Activated B cell treated with CpG ODN at 0.5 μM for 24 hours (primary cell): ENCODE results near the gene CCDC43. TPM values are rescaled to one million over a fixed set of nuclear protein-coding genes. Genes with fewer than 3 reads are reported as not detected.
"Not testable (repeated sequence)": the region's sequence is repeated elsewhere in the genome, so short reads cannot be mapped to it uniquely, and the experiment has no call there.

Experiments
- ATAC-seq: fragments of 200-7000 bp; cut with Tn5 transposase; one replicate; pipeline ENCODE4 v1.10.0; 2021; ENCODE audit warnings: low read depth, mild to moderate bottlenecking, moderate library complexity
- CTCF ChIA-PET: fragments of 350-600 bp; sonication (Branson Sonifier 250); formaldehyde crosslinking; loops from one replicate; lab custom pipeline; 2021; ENCODE audit warnings: antibody characterized with exemption; lab: Charles Lee
- POLR2A ChIA-PET: fragments of 350-600 bp; sonication (Branson Sonifier 250); formaldehyde crosslinking; loops from one replicate; lab custom pipeline; 2021; ENCODE audit warnings: antibody characterized with exemption; lab: Charles Lee
- DNase-seq: peaks from one replicate; pipeline ENCODE4 v3.0.0; 2022
- H3K27ac Mint-ChIP-seq: one replicate; pipeline ENCODE4 v1.8.0; 2020; ENCODE audit warnings: mixed read lengths
- H3K27me3 Mint-ChIP-seq: one replicate; pipeline ENCODE4 v1.8.0; 2021; ENCODE audit warnings: mixed read lengths
- H3K36me3 Mint-ChIP-seq: one replicate; pipeline ENCODE4 v1.8.0; 2021; ENCODE audit warnings: low read depth, mixed read lengths
- H3K4me1 Mint-ChIP-seq: one replicate; pipeline ENCODE4 v1.8.0; 2021; ENCODE audit warnings: mixed read lengths
- H3K4me3 Mint-ChIP-seq: one replicate; pipeline ENCODE4 v1.8.0; 2020; ENCODE audit warnings: mild to moderate bottlenecking, mixed read lengths
- H3K9me3 Mint-ChIP-seq: one replicate; pipeline ENCODE4 v1.8.0; 2020; ENCODE audit warnings: mixed read lengths
- intact Hi-C: fragments of 100-400 bp; cut with micrococcal nuclease; formaldehyde crosslinking; loops from one replicate; pipeline ENCODE4 v1.15.1; 2024
- total RNA-seq: library from RNA; stranded (reverse); gene quantifications from 2 replicates; pipeline ENCODE4 v1.2.3, GENCODE V29; 2022
- TF ChIP-seq, protein P1 (sequence below): fragments of 200-600 bp; IDR thresholded peaks from one replicate; pipeline ENCODE4 v1.8.0; 2022; ENCODE audit warnings: antibody characterized with exemption, mild to moderate bottlenecking

Gene CCDC43
- total RNA-seq, 1 donor from 2014 or later = 22.4 TPM

DNA sequence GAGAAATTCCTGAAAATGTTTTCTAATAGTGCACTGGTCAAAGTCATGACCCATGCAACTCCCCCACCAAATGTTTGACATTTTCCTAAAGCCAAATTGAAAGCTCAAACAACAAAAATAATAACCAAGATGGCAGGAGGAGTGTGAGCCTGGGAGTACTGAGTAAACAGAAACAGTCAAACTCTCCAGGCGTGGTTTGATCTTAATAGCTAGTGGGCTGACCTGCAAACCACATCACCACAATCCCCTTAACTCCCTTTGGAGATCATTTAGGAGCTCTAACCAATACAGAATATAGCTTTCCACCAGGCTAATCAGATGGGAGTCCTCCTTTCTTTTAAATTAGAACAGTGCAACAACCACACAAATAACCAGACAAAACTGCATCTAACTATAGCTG, 52.5 kb downstream of the CCDC43 start:
- POLR2A ChIA-PET = no interaction called here

DNA sequence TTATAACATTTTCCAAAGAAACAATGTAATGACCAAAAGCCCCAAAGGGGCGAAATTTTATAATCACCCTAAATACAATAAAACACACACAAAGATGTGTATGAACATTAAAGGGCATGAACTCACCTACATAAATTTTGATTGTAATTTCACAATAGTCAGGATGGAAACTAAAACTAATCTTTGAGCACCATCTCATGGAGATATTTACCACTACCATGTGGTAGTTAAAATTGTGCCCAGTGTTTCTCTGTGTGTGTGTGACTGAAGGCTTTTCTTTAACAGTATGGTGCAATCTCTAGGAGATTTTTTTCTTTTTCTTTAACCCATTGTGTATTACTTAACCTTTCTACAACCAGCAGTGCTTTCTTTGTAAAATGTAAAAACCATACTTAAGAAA, 53.0 kb downstream of the CCDC43 start:
- Mint-ChIP-seq H3K27me3 (peaks cover 3% of the 10 kb centered on the region), H3K4me1 (no peaks in the 10 kb centered on the region), H3K9me3 (no peaks in the 10 kb centered on the region), H3K36me3 (no peaks in the 10 kb centered on the region), H3K27ac (no peak overlapping the region), H3K4me3 (no peak overlapping the region)
- CTCF ChIA-PET = interaction anchor here (0.6 to 1.9 kb wide), 3 partner anchors 17 to 103 kb away, joined by 5 to 19 read pairs (median 12); no protein-coding TSS in a partner anchor
- POLR2A ChIA-PET = no interaction called here
- intact Hi-C loops = loop anchor here (1.0 kb wide), 1 partner anchor 103 kb away; no protein-coding TSS in a partner anchor
- TF ChIP-seq, protein P1, sequence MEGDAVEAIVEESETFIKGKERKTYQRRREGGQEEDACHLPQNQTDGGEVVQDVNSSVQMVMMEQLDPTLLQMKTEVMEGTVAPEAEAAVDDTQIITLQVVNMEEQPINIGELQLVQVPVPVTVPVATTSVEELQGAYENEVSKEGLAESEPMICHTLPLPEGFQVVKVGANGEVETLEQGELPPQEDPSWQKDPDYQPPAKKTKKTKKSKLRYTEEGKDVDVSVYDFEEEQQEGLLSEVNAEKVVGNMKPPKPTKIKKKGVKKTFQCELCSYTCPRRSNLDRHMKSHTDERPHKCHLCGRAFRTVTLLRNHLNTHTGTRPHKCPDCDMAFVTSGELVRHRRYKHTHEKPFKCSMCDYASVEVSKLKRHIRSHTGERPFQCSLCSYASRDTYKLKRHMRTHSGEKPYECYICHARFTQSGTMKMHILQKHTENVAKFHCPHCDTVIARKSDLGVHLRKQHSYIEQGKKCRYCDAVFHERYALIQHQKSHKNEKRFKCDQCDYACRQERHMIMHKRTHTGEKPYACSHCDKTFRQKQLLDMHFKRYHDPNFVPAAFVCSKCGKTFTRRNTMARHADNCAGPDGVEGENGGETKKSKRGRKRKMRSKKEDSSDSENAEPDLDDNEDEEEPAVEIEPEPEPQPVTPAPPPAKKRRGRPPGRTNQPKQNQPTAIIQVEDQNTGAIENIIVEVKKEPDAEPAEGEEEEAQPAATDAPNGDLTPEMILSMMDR = no peak
- ATAC-seq (no peak), DNase-seq (no peak)

More for the DNA sequence above, 52.5 kb downstream of the CCDC43 start:
- no peaks in the 10 kb centered on the region for H3K36me3 Mint-ChIP-seq
- no peak overlapping the region for H3K27ac Mint-ChIP-seq
- intact Hi-C loops = no loop called here
- no peaks in the 10 kb centered on the region for H3K4me1 Mint-ChIP-seq
- no peak overlapping the region for H3K4me3 Mint-ChIP-seq
- DNase-seq = no peak
- H3K27me3 Mint-ChIP-seq = peaks cover 5% of the 10 kb centered on the region
- ATAC-seq = no peak
- CTCF ChIA-PET = interaction anchor here (0.6 to 1.9 kb wide), 4 partner anchors 18 to 305 kb away, joined by 3 to 19 read pairs (median 8); no protein-coding TSS in a partner anchor
- no peaks in the 10 kb centered on the region for H3K9me3 Mint-ChIP-seq
- TF ChIP-seq, protein P1 = no peak

DNA sequence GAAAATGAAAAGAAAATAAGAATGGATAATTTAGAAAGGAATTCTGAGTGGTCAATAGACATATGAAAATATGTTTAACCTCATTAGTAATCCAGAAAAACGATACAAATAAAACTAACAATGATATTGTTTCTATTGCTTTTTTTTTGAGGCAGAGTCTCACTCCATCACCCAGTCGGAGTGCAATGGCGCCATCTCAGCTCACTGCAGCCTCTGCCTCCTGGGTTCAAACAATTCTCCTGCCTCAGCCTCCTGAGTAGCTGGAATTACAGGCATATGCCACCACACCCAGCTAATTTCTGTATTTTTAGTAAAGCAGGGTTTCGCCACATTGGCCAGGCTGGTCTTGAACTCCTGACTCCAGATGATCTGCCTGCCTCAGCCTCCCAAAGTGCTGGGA, 55.2 kb downstream of the CCDC43 start:
- POLR2A ChIA-PET = interaction anchor here (0.6 kb wide), 1 partner anchor 9 kb away, joined by 5 read pairs; no protein-coding TSS in a partner anchor
- H3K4me3 Mint-ChIP-seq, H3K27me3 Mint-ChIP-seq, H3K4me1 Mint-ChIP-seq, H3K36me3 Mint-ChIP-seq, DNase-seq, ATAC-seq, H3K27ac Mint-ChIP-seq, intact Hi-C loops, H3K9me3 Mint-ChIP-seq: not testable (repeated sequence)
- CTCF ChIA-PET = interaction anchor here (1.4 to 3.0 kb wide), 2 partner anchors 101 to 104 kb away, joined by 4 to 12 read pairs; no protein-coding TSS in a partner anchor

DNA sequence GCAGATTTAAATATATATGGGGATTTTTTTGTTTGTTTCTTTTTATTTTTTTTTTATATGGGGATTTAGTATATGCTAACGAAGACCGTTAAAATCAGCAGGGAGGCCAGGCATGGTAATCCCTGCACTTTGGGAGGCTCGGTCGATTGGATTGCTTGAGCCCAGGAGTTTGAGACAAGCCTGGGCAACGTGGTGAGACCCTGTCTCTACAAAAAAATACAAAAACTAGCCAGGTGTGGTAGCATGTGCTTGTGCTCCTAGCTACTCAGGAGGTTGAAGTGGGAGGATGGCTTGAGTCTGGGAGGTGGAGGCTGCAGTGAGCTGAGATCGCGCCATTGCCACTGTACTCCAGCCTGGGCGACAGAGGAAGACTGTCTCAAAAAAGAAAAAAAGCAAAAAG, 55.6 kb downstream of the CCDC43 start:
- ChIA-PET CTCF (interaction anchor here (1.4 to 3.0 kb wide), 2 partner anchors 100 to 103 kb away, joined by 4 to 12 read pairs; no protein-coding TSS in a partner anchor), POLR2A (no interaction called here)
- H3K9me3 Mint-ChIP-seq = no peaks in the 10 kb centered on the region
- no peak overlapping the region for H3K4me3 Mint-ChIP-seq
- H3K27ac Mint-ChIP-seq = no peak overlapping the region
- intact Hi-C loops = no loop called here
- no peak for ATAC-seq
- peaks cover 3% of the 10 kb centered on the region for H3K27me3 Mint-ChIP-seq
- no peaks in the 10 kb centered on the region for H3K36me3 Mint-ChIP-seq
- DNase-seq = no peak
- peaks cover 1% of the 10 kb centered on the region for H3K4me1 Mint-ChIP-seq
- TF ChIP-seq, protein P1 = no peak

DNA sequence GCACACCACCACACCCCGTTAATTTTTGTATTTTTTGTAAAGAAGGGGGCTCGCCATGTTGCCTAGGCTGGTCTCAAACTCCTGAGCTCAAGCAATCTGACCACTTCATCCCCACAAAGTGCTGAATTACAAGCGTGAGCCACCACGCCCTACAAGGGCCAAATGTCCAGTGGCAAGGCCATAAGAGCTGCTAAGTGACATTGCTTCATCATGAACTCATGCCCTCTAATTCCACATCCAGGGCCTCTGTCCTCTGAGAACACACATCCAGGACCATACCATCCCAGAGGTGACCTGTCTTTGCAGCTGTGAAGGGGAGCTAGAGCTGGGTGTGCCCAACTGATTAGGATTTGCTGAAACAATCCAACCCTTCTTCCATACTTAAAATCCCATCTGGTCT, 58.9 kb downstream of the CCDC43 start:
- ChIA-PET POLR2A (interaction anchor here (0.5 to 0.7 kb wide), 2 partner anchors 12 to 490 kb away, joined by 3 read pairs; no protein-coding TSS in a partner anchor), CTCF (interaction anchor here (2.4 kb wide), 1 partner anchor 97 kb away, joined by 7 read pairs; no protein-coding TSS in a partner anchor)
- no peaks in the 10 kb centered on the region for H3K9me3 Mint-ChIP-seq

More for the DNA sequence above, 58.9 kb downstream of the CCDC43 start:
- TF ChIP-seq, protein P1 = no peak
- intact Hi-C loops = no loop called here
- no peaks in the 10 kb centered on the region for H3K36me3 Mint-ChIP-seq
- no peak overlapping the region for H3K4me3 Mint-ChIP-seq
- peaks cover 21% of the 10 kb centered on the region for H3K4me1 Mint-ChIP-seq
- ATAC-seq (no peak), DNase-seq (no peak)
- peaks cover 3% of the 10 kb centered on the region for H3K27me3 Mint-ChIP-seq
- no peak overlapping the region for H3K27ac Mint-ChIP-seq
